ENCODE data around the gene KRTAP10-5. TPM values are rescaled to one million over a fixed set of nuclear protein-coding genes. Genes with fewer than 3 reads are reported as not detected.
A peak's percentile ranks its signal among the peaks of the same experiment; 100 is the strongest.

The KRTAP10-5 gene
- total RNA-seq, 3 donors from 2014 or later: not detected

DNA sequence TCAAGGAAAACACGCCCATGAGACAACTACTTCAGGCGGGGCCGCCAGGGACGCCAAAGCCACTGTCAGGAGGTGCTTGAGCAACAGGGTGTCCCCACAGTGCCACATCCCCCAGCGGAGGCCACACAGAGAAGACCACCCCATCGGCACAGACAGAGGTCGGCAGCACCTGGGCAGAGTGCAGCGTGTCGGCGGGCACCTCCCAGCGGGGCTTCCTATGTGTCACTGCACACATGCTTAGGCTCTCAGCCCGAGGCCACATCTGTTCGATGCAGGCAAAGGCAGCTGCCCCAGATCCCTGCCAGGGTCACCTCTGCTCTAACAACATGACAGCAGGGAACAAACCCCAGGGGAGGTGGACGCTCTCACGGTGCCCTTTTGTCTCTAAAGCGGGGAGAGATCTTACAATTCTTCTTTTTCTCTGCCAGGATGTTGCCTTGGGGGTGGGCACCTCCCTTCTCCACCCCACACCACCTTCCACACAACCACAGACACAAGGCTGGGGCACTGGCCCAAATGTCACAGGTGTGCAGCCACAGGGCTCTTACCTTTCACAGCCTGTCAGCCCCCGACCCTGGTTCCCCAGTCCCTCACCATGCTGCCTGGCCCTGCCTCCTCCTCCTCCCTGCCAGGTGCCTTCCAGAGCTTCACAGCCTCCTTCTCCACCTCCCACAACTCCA lies 35.6 kb upstream of the KRTAP10-5 start:
- Histone ChIP-seq H3K4me3 (no peak overlapping the region), H3K36me3 (ENCODE audit: low read depth) (no peaks in the 10 kb centered on the region), H3K4me1 (ENCODE audit: low read depth) (peaks cover 4% of the 10 kb centered on the region), H3K9me3 (peaks cover 7% of the 10 kb centered on the region)
- DNase-seq (peak in 1 of 3 donors; percentile 52), ATAC-seq (no peak)
- no peak for TF ChIP-seq CTCF (IDR thresholded peaks at IDR 0.05)
- intact Hi-C loops (cut with DNase I, micrococcal nuclease): no loop called here

DNA sequence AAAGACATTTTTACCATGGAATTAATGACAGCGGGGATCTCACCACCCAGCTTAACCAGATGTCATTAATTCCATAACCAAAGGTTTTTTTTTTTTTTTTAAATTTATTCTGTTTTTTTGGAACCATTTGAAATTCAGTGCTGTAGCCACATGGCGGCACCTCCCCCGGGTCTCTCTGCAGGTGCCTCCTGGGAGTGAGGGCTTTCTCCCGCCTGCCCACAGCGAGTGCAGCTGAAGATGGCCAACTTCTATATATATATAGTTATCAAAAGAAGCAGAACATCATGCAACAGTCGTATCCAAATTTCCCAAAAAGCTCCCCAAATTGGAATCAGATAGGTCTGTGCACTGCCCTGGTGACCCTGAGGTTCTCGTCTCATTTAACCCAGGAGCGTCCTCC lies 35.1 kb upstream of the KRTAP10-5 start:
- intact Hi-C loops (cut with DNase I, micrococcal nuclease): no loop called here
- no peak for TF ChIP-seq CTCF (IDR thresholded peaks at IDR 0.05)
- Histone ChIP-seq H3K9me3 (peaks cover 10% of the 10 kb centered on the region), H3K4me1 (ENCODE audit: low read depth) (peaks cover 4% of the 10 kb centered on the region), H3K36me3 (ENCODE audit: low read depth) (no peaks in the 10 kb centered on the region), H3K4me3 (no peak overlapping the region)
- ATAC-seq (no peak), DNase-seq (no peak)

GRCh38 chr21:44614961-44615391 lies 34.6 kb upstream of the KRTAP10-5 start:
- H3K4me1 ChIP-seq (ENCODE audit: low read depth): peaks cover 4% of the 10 kb centered on the region
- H3K36me3 ChIP-seq (ENCODE audit: low read depth): no peaks in the 10 kb centered on the region
- ATAC-seq: no peak
- DNase-seq: peak in 1 of 3 donors; percentile 34
- TF ChIP-seq CTCF (IDR thresholded peaks at IDR 0.05): no peak
- intact Hi-C loops (cut with DNase I, micrococcal nuclease): no loop called here
- no peak overlapping the region for H3K4me3 ChIP-seq
- H3K9me3 ChIP-seq: peaks cover 13% of the 10 kb centered on the region

DNA sequence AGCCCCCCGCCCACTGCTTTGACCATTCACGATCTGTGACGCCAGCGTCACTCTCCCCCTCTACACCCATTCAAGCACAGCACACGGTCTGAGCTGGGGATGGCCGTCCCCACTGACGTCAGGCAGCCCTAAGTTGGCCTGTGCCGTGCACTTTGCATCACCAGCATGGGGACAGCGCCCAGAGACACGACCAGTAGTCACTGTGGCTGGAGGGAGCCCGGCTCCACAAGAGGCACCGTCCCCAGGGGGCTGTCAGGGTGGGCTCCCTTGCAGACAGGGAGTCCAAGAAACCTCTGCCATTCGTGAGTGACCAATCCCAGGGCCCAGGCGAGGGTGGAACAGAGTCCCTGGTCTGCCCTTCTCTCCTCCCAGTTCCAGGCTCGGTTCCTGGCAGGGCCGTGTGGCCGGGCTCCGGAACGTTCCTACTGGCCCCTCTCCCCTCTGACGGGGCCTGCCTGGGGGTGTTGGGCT lies 33.8 kb upstream of the KRTAP10-5 start:
- peaks cover 13% of the 10 kb centered on the region for H3K9me3 ChIP-seq
- H3K4me3 ChIP-seq: no peak overlapping the region
- peaks cover 4% of the 10 kb centered on the region for H3K4me1 ChIP-seq (ENCODE audit: low read depth)
- no peak for TF ChIP-seq CTCF (IDR thresholded peaks at IDR 0.05)
- no peak for ATAC-seq
- intact Hi-C loops (cut with DNase I, micrococcal nuclease): no loop called here
- H3K36me3 ChIP-seq (ENCODE audit: low read depth): no peaks in the 10 kb centered on the region
- DNase-seq: no peak

DNA sequence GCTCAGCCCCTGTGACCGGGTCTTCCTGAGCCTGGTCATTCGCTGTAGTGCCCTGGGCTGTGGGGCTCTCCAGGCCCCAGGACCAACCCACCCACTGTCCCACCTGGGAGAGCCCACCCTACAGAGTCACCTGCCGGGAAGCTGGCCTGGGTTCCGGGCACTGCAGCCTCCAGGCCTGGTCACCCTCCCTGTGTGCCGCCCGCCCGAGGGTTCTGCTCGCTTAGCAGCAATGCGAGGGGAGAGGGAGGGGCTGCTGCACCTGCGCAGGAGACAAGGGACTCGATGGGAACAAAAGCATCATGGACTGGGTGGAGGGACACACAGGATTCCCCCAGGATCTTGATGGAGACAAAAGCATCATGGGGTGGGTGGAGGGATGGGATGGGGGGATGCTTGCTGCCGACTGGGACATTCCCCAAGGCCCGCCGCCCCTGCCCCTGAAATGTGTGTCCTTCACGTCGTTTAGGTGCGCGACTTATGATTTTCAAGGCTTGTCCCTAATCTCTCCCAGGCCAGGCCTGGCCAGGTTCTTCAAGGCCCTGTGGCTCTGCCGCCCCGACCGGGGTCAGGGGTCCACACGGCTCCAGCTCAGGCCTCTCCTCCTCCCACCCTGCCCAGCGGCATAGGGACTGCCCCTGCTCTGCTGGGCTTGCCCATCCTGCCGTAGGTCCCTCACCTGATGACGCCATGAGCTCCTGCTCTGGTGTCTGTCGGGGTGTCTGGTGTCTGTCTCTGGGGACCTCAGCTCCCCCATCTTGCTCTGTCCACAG lies 33.2 kb upstream of the KRTAP10-5 start:
- Histone ChIP-seq H3K4me3 (no peak overlapping the region), H3K4me1 (ENCODE audit: low read depth) (peaks cover under 1% of the 10 kb centered on the region), H3K9me3 (peaks cover 13% of the 10 kb centered on the region), H3K36me3 (ENCODE audit: low read depth) (no peaks in the 10 kb centered on the region)
- TF ChIP-seq CTCF (IDR thresholded peaks at IDR 0.05): no peak
- ATAC-seq (no peak), DNase-seq (peak in 1 of 3 donors; percentile 38)
- intact Hi-C loops (cut with DNase I, micrococcal nuclease): no loop called here

Data from mucosa of descending colon (tissue), 3 donors.